ENCODE measurements around the gene PTGS1.
"Not testable (repeated sequence)": the region's sequence is repeated elsewhere in the genome, so short reads cannot be mapped to it uniquely, and the experiment has no call there.

PTGS1 gene

GRCh38 chr9:122394265-122395125 is 23.7 kb downstream of the PTGS1 start:
- no peak overlapping the region for H3K9ac ChIP-seq (ENCODE audit: low read depth in 1 of 2, low read length in 2 of 2)
- H3K4me3 ChIP-seq (ENCODE audit: low read depth in 1 of 2, low read length in 2 of 2), result no peak overlapping the region
- peaks cover 6 to 13% of the 10 kb centered on the region in 2 donors for H3K4me1 ChIP-seq (ENCODE audit: control insufficient read depth in 1 of 2, insufficient read depth in 2 of 2, low read length in 2 of 2)
- peak overlapping the region; percentile 75 for H3K27ac ChIP-seq (ENCODE audit: low read depth, low read length)
- H3K27me3 ChIP-seq (ENCODE audit: control insufficient read depth in 1 of 2, insufficient read depth in 2 of 2, low read length in 2 of 2), result no peaks in the 10 kb centered on the region
- no peaks in the 10 kb centered on the region for H3K9me3 ChIP-seq (ENCODE audit: control insufficient read depth in 1 of 2, low read length in 2 of 2)
- no peaks in the 10 kb centered on the region for H3K36me3 ChIP-seq (ENCODE audit: control insufficient read depth in 1 of 2, insufficient read depth in 2 of 2, low read length in 2 of 2)

- Histone ChIP-seq H3K4me1 (ENCODE audit: control insufficient read depth in 1 of 2, insufficient read depth in 2 of 2, low read length in 2 of 2) (peaks cover 6 to 7% of the 10 kb centered on the region in 2 donors), H3K27ac (ENCODE audit: low read depth, low read length) (no peak overlapping the region), H3K9me3 (ENCODE audit: control insufficient read depth in 1 of 2, low read length in 2 of 2) (no peaks in the 10 kb centered on the region), H3K9ac (ENCODE audit: low read depth in 1 of 2, low read length in 2 of 2) (no peak overlapping the region), H3K36me3 (ENCODE audit: control insufficient read depth in 1 of 2, insufficient read depth in 2 of 2, low read length in 2 of 2) (no peaks in the 10 kb centered on the region), H3K4me3 (ENCODE audit: low read depth in 1 of 2, low read length in 2 of 2) (no peak overlapping the region), H3K27me3 (ENCODE audit: control insufficient read depth in 1 of 2, insufficient read depth in 2 of 2, low read length in 2 of 2) (no peaks in the 10 kb centered on the region)
Measured at GRCh38 chr9:122396614-122397148, 25.9 kb downstream of the PTGS1 start.

GRCh38 chr9:122397749-122398148 is 26.9 kb downstream of the PTGS1 start:
- H3K36me3 ChIP-seq (ENCODE audit: control insufficient read depth in 1 of 2, insufficient read depth in 2 of 2, low read length in 2 of 2), result no peaks in the 10 kb centered on the region
- H3K9ac ChIP-seq (ENCODE audit: low read depth in 1 of 2, low read length in 2 of 2), result no peak overlapping the region
- H3K9me3 ChIP-seq (ENCODE audit: control insufficient read depth in 1 of 2, low read length in 2 of 2), result no peaks in the 10 kb centered on the region
- no peak overlapping the region for H3K27ac ChIP-seq (ENCODE audit: low read depth, low read length)
- no peak overlapping the region for H3K4me3 ChIP-seq (ENCODE audit: low read depth in 1 of 2, low read length in 2 of 2)
- no peaks in the 10 kb centered on the region for H3K27me3 ChIP-seq (ENCODE audit: control insufficient read depth in 1 of 2, insufficient read depth in 2 of 2, low read length in 2 of 2)
- H3K4me1 ChIP-seq (ENCODE audit: control insufficient read depth in 1 of 2, insufficient read depth in 2 of 2, low read length in 2 of 2), result peaks cover 6 to 7% of the 10 kb centered on the region in 2 donors

GRCh38 chr9:122398371-122398924 is 27.6 kb downstream of the PTGS1 start:
- H3K27me3 ChIP-seq (ENCODE audit: control insufficient read depth in 1 of 2, insufficient read depth in 2 of 2, low read length in 2 of 2), result no peaks in the 10 kb centered on the region
- peaks cover 6 to 7% of the 10 kb centered on the region in 2 donors for H3K4me1 ChIP-seq (ENCODE audit: control insufficient read depth in 1 of 2, insufficient read depth in 2 of 2, low read length in 2 of 2)
- H3K27ac ChIP-seq (ENCODE audit: low read depth, low read length), result no peak overlapping the region
- H3K9me3 ChIP-seq (ENCODE audit: control insufficient read depth in 1 of 2, low read length in 2 of 2), result no peaks in the 10 kb centered on the region
- no peak overlapping the region for H3K9ac ChIP-seq (ENCODE audit: low read depth in 1 of 2, low read length in 2 of 2)
- H3K4me3 ChIP-seq (ENCODE audit: low read depth in 1 of 2, low read length in 2 of 2), result no peak overlapping the region
- H3K36me3 ChIP-seq (ENCODE audit: control insufficient read depth in 1 of 2, insufficient read depth in 2 of 2, low read length in 2 of 2), result no peaks in the 10 kb centered on the region

GRCh38 chr9:122401896-122402295 is 31.1 kb downstream of the PTGS1 start:
- H3K9me3 ChIP-seq (ENCODE audit: control insufficient read depth in 1 of 2, low read length in 2 of 2), result no peaks in the 10 kb centered on the region
- H3K27me3 ChIP-seq (ENCODE audit: control insufficient read depth in 1 of 2, insufficient read depth in 2 of 2, low read length in 2 of 2), result no peaks in the 10 kb centered on the region
- no peaks in the 10 kb centered on the region for H3K36me3 ChIP-seq (ENCODE audit: control insufficient read depth in 1 of 2, insufficient read depth in 2 of 2, low read length in 2 of 2)
- no peak overlapping the region for H3K4me3 ChIP-seq (ENCODE audit: low read depth in 1 of 2, low read length in 2 of 2)
- no peak overlapping the region for H3K27ac ChIP-seq (ENCODE audit: low read depth, low read length)
- no peaks in the 10 kb centered on the region for H3K4me1 ChIP-seq (ENCODE audit: control insufficient read depth in 1 of 2, insufficient read depth in 2 of 2, low read length in 2 of 2)
- no peak overlapping the region for H3K9ac ChIP-seq (ENCODE audit: low read depth in 1 of 2, low read length in 2 of 2)

GRCh38 chr9:122402403-122402871 is 31.6 kb downstream of the PTGS1 start:
- Histone ChIP-seq H3K9me3 (ENCODE audit: control insufficient read depth in 1 of 2, low read length in 2 of 2) (no peaks in the 10 kb centered on the region), H3K4me3 (ENCODE audit: low read depth in 1 of 2, low read length in 2 of 2) (no peak overlapping the region), H3K27me3 (ENCODE audit: control insufficient read depth in 1 of 2, insufficient read depth in 2 of 2, low read length in 2 of 2) (no peaks in the 10 kb centered on the region), H3K27ac (ENCODE audit: low read depth, low read length) (no peak overlapping the region), H3K36me3 (ENCODE audit: control insufficient read depth in 1 of 2, insufficient read depth in 2 of 2, low read length in 2 of 2) (no peaks in the 10 kb centered on the region), H3K9ac (ENCODE audit: low read depth in 1 of 2, low read length in 2 of 2) (no peak overlapping the region), H3K4me1 (ENCODE audit: control insufficient read depth in 1 of 2, insufficient read depth in 2 of 2, low read length in 2 of 2) (no peaks in the 10 kb centered on the region)

GRCh38 chr9:122402874-122403273 is 32.0 kb downstream of the PTGS1 start:
- no peaks in the 10 kb centered on the region for H3K27me3 ChIP-seq (ENCODE audit: control insufficient read depth in 1 of 2, insufficient read depth in 2 of 2, low read length in 2 of 2)
- no peak overlapping the region for H3K27ac ChIP-seq (ENCODE audit: low read depth, low read length)
- no peak overlapping the region for H3K9ac ChIP-seq (ENCODE audit: low read depth in 1 of 2, low read length in 2 of 2)
- no peak overlapping the region for H3K4me3 ChIP-seq (ENCODE audit: low read depth in 1 of 2, low read length in 2 of 2)
- H3K36me3 ChIP-seq (ENCODE audit: control insufficient read depth in 1 of 2, insufficient read depth in 2 of 2, low read length in 2 of 2), result no peaks in the 10 kb centered on the region
- H3K9me3 ChIP-seq (ENCODE audit: control insufficient read depth in 1 of 2, low read length in 2 of 2), result no peaks in the 10 kb centered on the region
- no peaks in the 10 kb centered on the region for H3K4me1 ChIP-seq (ENCODE audit: control insufficient read depth in 1 of 2, insufficient read depth in 2 of 2, low read length in 2 of 2)

GRCh38 chr9:122403381-122404000 is 32.7 kb downstream of the PTGS1 start:
- Histone ChIP-seq H3K9ac (ENCODE audit: low read depth in 1 of 2, low read length in 2 of 2) (no peak overlapping the region), H3K9me3 (ENCODE audit: control insufficient read depth in 1 of 2, low read length in 2 of 2) (no peaks in the 10 kb centered on the region), H3K36me3 (ENCODE audit: control insufficient read depth in 1 of 2, insufficient read depth in 2 of 2, low read length in 2 of 2) (no peaks in the 10 kb centered on the region), H3K4me1 (ENCODE audit: control insufficient read depth in 1 of 2, insufficient read depth in 2 of 2, low read length in 2 of 2) (no peaks in the 10 kb centered on the region), H3K27me3 (ENCODE audit: control insufficient read depth in 1 of 2, insufficient read depth in 2 of 2, low read length in 2 of 2) (no peaks in the 10 kb centered on the region), H3K27ac (ENCODE audit: low read depth, low read length) (no peak overlapping the region), H3K4me3 (ENCODE audit: low read depth in 1 of 2, low read length in 2 of 2) (no peak overlapping the region)

- H3K4me1 ChIP-seq (ENCODE audit: control insufficient read depth in 1 of 2, insufficient read depth in 2 of 2, low read length in 2 of 2); H3K27ac ChIP-seq (ENCODE audit: low read depth, low read length); H3K9me3 ChIP-seq (ENCODE audit: control insufficient read depth in 1 of 2, low read length in 2 of 2); H3K9ac ChIP-seq (ENCODE audit: low read depth in 1 of 2, low read length in 2 of 2); H3K4me3 ChIP-seq (ENCODE audit: low read depth in 1 of 2, low read length in 2 of 2); H3K36me3 ChIP-seq (ENCODE audit: control insufficient read depth in 1 of 2, insufficient read depth in 2 of 2, low read length in 2 of 2); H3K27me3 ChIP-seq (ENCODE audit: control insufficient read depth in 1 of 2, insufficient read depth in 2 of 2, low read length in 2 of 2): not testable (repeated sequence)
Measured at GRCh38 chr9:122405304-122406069, 34.7 kb downstream of the PTGS1 start.
